ENCODE results near the gene FAM110C. TPM values are rescaled to one million over a fixed set of nuclear protein-coding genes. Genes with fewer than 3 reads are reported as not detected.

Gene FAM110C
- polyA plus RNA-seq, 1 donor from 2014 or later: 0.21 TPM

DNA sequence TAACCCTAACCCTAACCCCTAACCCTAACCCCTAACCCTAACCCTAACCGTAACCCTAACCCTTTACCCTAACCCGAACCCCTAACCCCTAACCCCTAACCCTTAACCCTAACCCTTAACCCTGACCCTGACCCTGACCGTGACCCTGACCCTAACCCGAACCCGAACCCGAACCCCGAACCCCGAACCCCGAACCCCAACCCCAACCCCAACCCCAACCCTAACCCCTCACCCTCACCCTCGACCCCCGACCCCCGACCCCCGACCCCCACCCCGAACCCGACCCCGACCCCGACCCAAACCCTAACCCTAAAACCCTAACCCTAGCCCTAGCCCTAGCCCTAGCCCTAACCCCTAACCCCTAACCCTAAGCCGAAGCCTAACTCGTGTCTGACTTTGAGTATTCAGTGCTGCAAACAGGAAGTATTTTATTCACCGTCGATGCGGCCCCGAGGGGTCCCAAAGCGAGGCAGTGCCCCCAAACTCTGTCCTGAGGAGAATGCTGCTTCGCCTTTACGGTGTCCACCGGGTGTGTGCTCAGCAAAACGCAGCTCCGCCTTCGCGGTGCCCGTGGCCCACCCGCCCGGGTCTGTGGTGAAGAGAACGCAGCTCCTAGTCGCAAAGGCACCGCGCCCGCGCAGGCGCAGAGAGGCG, 36.0 kb downstream of the FAM110C start:
- Histone ChIP-seq H3K36me3 (ENCODE audit: insufficient read depth, low read length) (no peaks in the 10 kb centered on the region), H3K9me3 (ENCODE audit: low read length) (no peaks in the 10 kb centered on the region), H3K27me3 (ENCODE audit: insufficient read depth, low read depth, low read length) (no peaks in the 10 kb centered on the region), H3K4me3 (ENCODE audit: low read length) (no peak overlapping the region), H3K4me2 (ENCODE audit: low read length) (no peak overlapping the region), H3F3A (ENCODE audit: insufficient read depth, low read length, poor library complexity, severe bottlenecking) (no peaks in the 10 kb centered on the region), H2AFZ (ENCODE audit: low read depth, low read length) (no peak overlapping the region), H3K9me2 (ENCODE audit: insufficient read depth, low read length) (no peaks in the 10 kb centered on the region), H4K20me1 (ENCODE audit: insufficient read depth) (no peaks in the 10 kb centered on the region), H3K79me2 (replicated peaks; ENCODE audit: insufficient read depth, low read length) (no peaks in the 10 kb centered on the region), H3K9ac (ENCODE audit: low read length) (no peak overlapping the region), H3K27ac (ENCODE audit: low read length) (no peak overlapping the region)
- no peak for TF ChIP-seq EP300 (conservative IDR thresholded peaks at IDR 0.05; ENCODE audit: poor library complexity, severe bottlenecking)
- TF ChIP-seq RAD21 (conservative IDR thresholded peaks at IDR 0.05): no peak
- no peak for TF ChIP-seq MXI1 (conservative IDR thresholded peaks at IDR 0.05; ENCODE audit: poor library complexity, severe bottlenecking)
- no peak for TF ChIP-seq CTCF (IDR thresholded peaks at IDR 0.05; ENCODE audit: poor library complexity, severe bottlenecking)
- TF ChIP-seq POLR2AphosphoS5 (IDR thresholded peaks at IDR 0.05): no peak
- TF ChIP-seq EZH2 (IDR thresholded peaks at IDR 0.05; ENCODE audit: borderline replicate concordance, insufficient read depth, low read length, poor library complexity, severe bottlenecking): no peak
- no peak for TF ChIP-seq SMC3 (conservative IDR thresholded peaks at IDR 0.05; ENCODE audit: poor library complexity)
- no peak for TF ChIP-seq TAF1 (IDR thresholded peaks at IDR 0.05; ENCODE audit: low read depth)

Other genes starting within 250 kb of the FAM110C start
- 68.6 and 70.6 TPM in 2 replicates for gene SH3YL1, start 217.5 kb upstream of the FAM110C start, polyA plus RNA-seq
- 254 and 263 TPM in 2 replicates for gene ACP1, start 218.4 kb upstream of the FAM110C start, polyA plus RNA-seq
- not detected in 2 replicates for gene ALKAL2, start 241.6 kb upstream of the FAM110C start, polyA plus RNA-seq

All from neural cell (in vitro differentiated cells).